ENCODE results near the gene SLC22A16. TPM values are rescaled to one million over a fixed set of nuclear protein-coding genes. Genes with fewer than 3 reads are reported as not detected.

Gene SLC22A16
- total and polyA plus RNA-seq, 10 of the 15 experiments (the other 5 are each of a cell fraction or from before 2014, with no cell fraction given), result not detected

GRCh38 chr6:110421749-110422443 is 54.5 kb downstream of the SLC22A16 start:
- H3K9ac ChIP-seq (ENCODE audit: control insufficient read depth, insufficient read depth, low read length), result no peak overlapping the region
- no peak for ATAC-seq
- TF ChIP-seq SREBF1 (IDR thresholded peaks at IDR 0.05; ENCODE audit: low read length) (no peak), POLR2AphosphoS2 (IDR thresholded peaks at IDR 0.05; ENCODE audit: low read depth, low read length) (no peak), RUNX3 (IDR thresholded peaks at IDR 0.05; ENCODE audit: low read length) (0 out of 2 replicates have a peak, but pooled peaks have one; percentile 18)
- no peaks in the 10 kb centered on the region for H3K27me3 ChIP-seq (replicated peaks in 1 of 2; ENCODE audit: control insufficient read depth in 2 of 2, insufficient read depth in 2 of 2, low read length in 1 of 2)
- intact Hi-C loops (cut with micrococcal nuclease; ENCODE audit: unreplicated experiment), result no loop called here
- WGBS (ENCODE audit: insufficient coverage, insufficient replicate concordance, low lambda C conversion rate, missing lambda C conversion rate), result 2% methylated on average over 4 of the region's 4 CpGs
- no peak for FAIRE-seq
- peaks cover 5% of the 10 kb centered on the region; the same call in 2 of the 3 replicates for H3K9me3 ChIP-seq (replicated peaks; ENCODE audit: control insufficient read depth, insufficient read depth, low read length)
- CTCF ChIA-PET, result no interaction called here
- POLR2A ChIA-PET, result no interaction called here
- SMC1A ChIA-PET (ENCODE audit: uncharacterized antibody, unreplicated experiment), result no interaction called here
- H3K4me1 ChIP-seq (ENCODE audit: control insufficient read depth, insufficient read depth, low read length), result no peaks in the 10 kb centered on the region
- DNase-seq (ENCODE audit: low read depth, low spot score), result no peak
- RAD21 ChIA-PET (ENCODE audit: unreplicated experiment), result interaction anchor here (0.5 kb wide), 1 partner anchor 476 kb away, joined by 4 read pairs; no protein-coding TSS in a partner anchor
- H3K27ac ChIP-seq (ENCODE audit: control insufficient read depth, insufficient read depth), result no peak overlapping the region
- H3K4me3 ChIP-seq, result no peak overlapping the region
- H4K20me1 ChIP-seq (ENCODE audit: control insufficient read depth, insufficient read depth), result no peaks in the 10 kb centered on the region
- H2AFZ ChIP-seq (ENCODE audit: control insufficient read depth, low read depth, low read length), result no peak overlapping the region
- no peaks in the 10 kb centered on the region for H3K36me3 ChIP-seq (ENCODE audit: control insufficient read depth in 2 of 2, insufficient read depth in 2 of 2, low read length in 1 of 2)
- no peak overlapping the region for H3K4me2 ChIP-seq (ENCODE audit: control insufficient read depth, insufficient read depth)
- no peaks in the 10 kb centered on the region for H3K79me2 ChIP-seq (ENCODE audit: control insufficient read depth, insufficient read depth, low read length)
- in situ Hi-C loops (cut with MboI), result no loop called here
- BruUV-seq (replicated peaks), result no TSS peak

GRCh38 chr6:110419028-110419739 is 57.2 kb downstream of the SLC22A16 start:
- Histone ChIP-seq H3K27me3 (replicated peaks in 1 of 2; ENCODE audit: control insufficient read depth in 2 of 2, insufficient read depth in 2 of 2, low read length in 1 of 2) (no peaks in the 10 kb centered on the region; a peak in 1 of 4 replicates), H3K27ac (ENCODE audit: control insufficient read depth, insufficient read depth) (no peak overlapping the region), H4K20me1 (ENCODE audit: control insufficient read depth, insufficient read depth) (no peaks in the 10 kb centered on the region), H3K79me2 (ENCODE audit: control insufficient read depth, insufficient read depth, low read length) (no peaks in the 10 kb centered on the region), H3K36me3 (ENCODE audit: control insufficient read depth in 2 of 2, insufficient read depth in 2 of 2, low read length in 1 of 2) (no peaks in the 10 kb centered on the region), H3K9me3 (replicated peaks; ENCODE audit: control insufficient read depth, insufficient read depth, low read length) (peaks cover 5% of the 10 kb centered on the region; the same call in 2 of the 3 replicates), H3K4me1 (ENCODE audit: control insufficient read depth, insufficient read depth, low read length) (no peaks in the 10 kb centered on the region), H3K4me2 (ENCODE audit: control insufficient read depth, insufficient read depth) (no peak overlapping the region), H3K4me3 (no peak overlapping the region), H2AFZ (ENCODE audit: control insufficient read depth, low read depth, low read length) (no peak overlapping the region), H3K9ac (ENCODE audit: control insufficient read depth, insufficient read depth, low read length) (no peak overlapping the region)
- TF ChIP-seq STAT1 (conservative IDR thresholded peaks at IDR 0.05) (no peak), ZNF207 (IDR thresholded peaks at IDR 0.05; ENCODE audit: borderline replicate concordance) (no peak), CHD1 (IDR thresholded peaks at IDR 0.05; ENCODE audit: low read depth, low read length) (no peak)
- in situ Hi-C loops (cut with MboI) (no loop called here), intact Hi-C loops (cut with micrococcal nuclease; ENCODE audit: unreplicated experiment) (no loop called here)
- POLR2A ChIA-PET, result no interaction called here
- CTCF ChIA-PET, result no interaction called here
- SMC1A ChIA-PET (ENCODE audit: uncharacterized antibody, unreplicated experiment), result no interaction called here
- BruUV-seq (replicated peaks), result no TSS peak
- DNase-seq (ENCODE audit: low read depth, low spot score) (no peak), FAIRE-seq (no peak), ATAC-seq (no peak)
- 32% methylated on average over 6 of the region's 6 CpGs for WGBS (ENCODE audit: insufficient coverage, insufficient replicate concordance, low lambda C conversion rate, missing lambda C conversion rate)
- RAD21 ChIA-PET (ENCODE audit: unreplicated experiment), result no interaction called here

Data from GM12878 (cell line).